ENCODE measurements around the gene RAD51AP2. TPM values are rescaled to one million over a fixed set of nuclear protein-coding genes. Genes with fewer than 3 reads are reported as not detected.
"Not testable (repeated sequence)": the region's sequence is repeated elsewhere in the genome, so short reads cannot be mapped to it uniquely, and the experiment has no call there.

RAD51AP2 gene
- total RNA-seq: not detected

DNA sequence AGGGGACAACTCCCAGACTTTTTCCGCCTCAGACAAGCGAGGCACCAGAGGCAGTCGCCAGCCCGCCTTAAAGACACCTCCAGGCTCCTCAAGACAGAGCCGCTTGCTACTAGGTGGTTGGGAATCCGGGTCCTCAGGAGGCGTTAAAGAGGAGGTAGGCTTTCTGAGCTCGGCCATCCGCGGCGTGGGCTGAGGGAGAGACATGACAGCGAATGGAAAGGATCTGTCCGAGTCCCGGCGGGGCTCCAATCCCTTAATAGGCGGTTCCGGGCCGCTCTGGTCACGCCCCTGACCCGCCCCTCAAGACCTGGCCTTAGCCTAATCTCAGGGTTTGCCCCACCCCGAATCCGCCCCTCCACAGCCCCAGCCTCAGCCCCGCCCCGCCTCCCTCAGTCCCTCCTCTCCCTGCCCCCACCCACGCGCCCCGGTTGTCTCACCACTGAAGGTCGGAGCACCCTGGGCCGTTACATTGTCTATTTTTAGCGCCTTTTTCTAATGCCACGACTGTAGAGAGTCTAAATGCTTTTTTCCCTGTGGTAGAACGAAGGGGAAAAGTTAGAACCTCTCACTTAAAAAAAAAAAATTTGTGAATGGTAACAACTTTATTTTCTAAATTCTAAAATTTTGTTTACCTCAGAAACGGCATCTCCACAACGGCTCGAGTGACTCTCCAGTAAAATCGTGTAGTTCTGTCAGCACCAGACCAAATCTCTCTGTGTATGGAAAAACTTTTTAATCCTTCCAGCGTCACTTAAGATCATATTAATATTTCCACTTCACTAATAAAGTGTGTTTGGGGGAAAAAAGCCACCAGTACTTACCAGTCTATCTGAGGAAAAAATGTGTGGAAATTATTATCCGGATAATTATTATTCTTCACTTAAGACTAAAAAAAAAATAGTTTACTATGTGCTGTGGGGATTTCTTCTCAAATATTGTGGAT is at the start of gene RAD51AP2:
Gene RAD51AP2 (minus strand): TSS at position 229 of the 943 bp plus-strand sequence. CDS start 25 bp downstream, at position 204.
- H3K4me3 Mint-ChIP-seq: no peak within 1 kb of the TSS
- no peaks in the 10 kb centered on the region for H3K36me3 Mint-ChIP-seq
- intact Hi-C loops (cut with micrococcal nuclease): no loop called here
- H3K9me3 Mint-ChIP-seq: no peaks in the 10 kb centered on the region
- H3K27ac Mint-ChIP-seq: no peak within 1 kb of the TSS
- POLR2A ChIA-PET: no interaction called here
- peaks cover 7% of the 10 kb centered on the region for H3K27me3 Mint-ChIP-seq
- H3K4me1 Mint-ChIP-seq (ENCODE audit: low read depth): no peaks in the 10 kb centered on the region
- CTCF ChIA-PET: no interaction called here
- peak; percentile 31 for DNase-seq

DNA sequence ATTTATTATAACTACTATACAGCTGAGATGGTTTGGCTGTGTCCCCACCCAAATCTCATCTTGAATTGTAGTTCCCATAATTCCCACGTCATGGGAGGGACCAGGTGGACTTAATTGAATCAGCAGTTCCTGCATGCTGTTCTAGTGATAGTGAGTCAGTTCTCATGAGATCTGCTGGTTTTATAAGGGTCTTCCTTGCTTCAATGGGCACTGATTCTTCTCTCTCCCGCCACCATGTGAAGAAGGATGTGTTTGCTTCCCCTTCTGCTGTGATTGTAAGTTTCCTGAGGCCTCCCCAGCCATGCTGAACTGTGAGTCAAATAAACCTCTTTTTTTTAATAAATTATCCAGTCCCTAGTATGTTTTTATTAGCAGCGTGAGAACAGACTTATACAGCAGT is 47.5 kb upstream of the RAD51AP2 start:
- H3K9me3 Mint-ChIP-seq; intact Hi-C loops (cut with micrococcal nuclease); CTCF ChIA-PET: not testable (repeated sequence)

DNA sequence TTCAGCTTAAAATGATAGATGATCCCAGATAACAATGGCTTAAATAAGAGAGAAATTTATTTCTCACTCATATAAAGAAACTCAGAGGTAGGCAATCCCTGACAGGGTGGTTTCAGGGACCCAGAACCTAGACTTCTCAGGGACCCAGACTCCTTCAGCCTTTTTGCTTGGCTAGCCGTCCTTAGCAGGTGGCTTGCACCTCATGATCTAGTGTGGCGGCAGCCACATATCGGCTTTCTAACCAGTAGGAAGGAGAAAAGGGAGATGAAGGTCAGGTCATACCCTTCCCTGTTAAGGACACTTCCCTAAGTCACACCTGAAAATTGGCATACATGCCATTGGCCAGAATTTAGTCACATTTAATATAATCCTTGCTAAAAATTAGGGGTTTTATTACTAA is 40.6 kb upstream of the RAD51AP2 start:
- no peak overlapping the region for H3K4me3 Mint-ChIP-seq
- no peak for DNase-seq
- H3K27ac Mint-ChIP-seq: no peak overlapping the region
- no peaks in the 10 kb centered on the region for H3K36me3 Mint-ChIP-seq
- H3K4me1 Mint-ChIP-seq (ENCODE audit: low read depth): no peaks in the 10 kb centered on the region
- intact Hi-C loops (cut with micrococcal nuclease): no loop called here
- no peaks in the 10 kb centered on the region for H3K27me3 Mint-ChIP-seq
- ChIA-PET POLR2A (no interaction called here), CTCF (no interaction called here)
- no peaks in the 10 kb centered on the region for H3K9me3 Mint-ChIP-seq

More for the DNA sequence above, 47.5 kb upstream of the RAD51AP2 start:
- DNase-seq; H3K36me3 Mint-ChIP-seq; POLR2A ChIA-PET; H3K4me1 Mint-ChIP-seq (ENCODE audit: low read depth); H3K4me3 Mint-ChIP-seq; H3K27ac Mint-ChIP-seq; H3K27me3 Mint-ChIP-seq: not testable (repeated sequence)

DNA sequence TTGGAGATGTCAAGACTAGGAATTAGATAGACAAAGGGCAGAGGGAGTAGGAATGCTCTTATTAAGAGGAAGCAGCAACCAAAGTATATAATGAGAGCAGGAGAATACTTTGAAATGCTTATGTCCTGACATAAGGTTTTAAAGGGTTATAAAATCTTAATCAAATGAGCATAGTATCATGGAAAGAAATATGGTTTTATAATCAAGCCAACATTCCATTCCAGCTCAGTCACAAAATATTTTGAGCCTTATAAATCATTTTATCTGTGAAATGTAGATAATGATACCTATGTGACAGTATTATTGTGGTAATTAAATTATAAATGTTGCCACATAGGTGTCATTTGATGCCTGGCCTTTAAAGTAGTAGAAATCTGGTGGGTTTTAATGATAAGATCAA is 39.8 kb upstream of the RAD51AP2 start:
- POLR2A ChIA-PET: no interaction called here
- no peak for DNase-seq

DNA sequence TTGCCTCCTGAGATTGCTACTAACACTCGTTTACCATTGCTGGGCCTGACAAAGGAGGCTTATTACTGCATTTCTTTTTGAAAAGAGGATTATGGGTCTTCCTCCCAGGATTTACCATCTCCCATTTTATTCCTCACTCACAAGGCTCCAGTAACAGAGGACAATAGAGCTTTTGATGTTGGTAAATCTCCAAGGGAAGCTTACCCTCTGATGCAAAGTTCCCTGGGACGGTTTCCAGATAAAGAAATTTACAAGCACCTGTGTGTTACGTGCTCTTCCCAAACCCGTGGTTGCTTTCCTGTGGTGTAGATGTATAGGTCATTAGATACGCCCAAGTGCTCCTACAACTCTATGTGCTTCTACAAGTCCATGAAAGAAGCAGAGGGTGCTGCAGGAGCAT is 39.4 kb upstream of the RAD51AP2 start:
- ChIA-PET CTCF (no interaction called here), POLR2A (no interaction called here)
- Mint-ChIP-seq H3K27me3 (no peaks in the 10 kb centered on the region), H3K9me3 (no peaks in the 10 kb centered on the region), H3K4me1 (ENCODE audit: low read depth) (no peaks in the 10 kb centered on the region), H3K27ac (no peak overlapping the region), H3K4me3 (no peak overlapping the region), H3K36me3 (no peaks in the 10 kb centered on the region)
- DNase-seq: no peak
- intact Hi-C loops (cut with micrococcal nuclease): no loop called here

More for the DNA sequence above, 39.8 kb upstream of the RAD51AP2 start:
- H3K4me1 Mint-ChIP-seq (ENCODE audit: low read depth): no peaks in the 10 kb centered on the region
- H3K36me3 Mint-ChIP-seq: no peaks in the 10 kb centered on the region
- no peaks in the 10 kb centered on the region for H3K27me3 Mint-ChIP-seq
- H3K4me3 Mint-ChIP-seq: no peak overlapping the region
- CTCF ChIA-PET: no interaction called here
- H3K9me3 Mint-ChIP-seq: no peaks in the 10 kb centered on the region
- no peak overlapping the region for H3K27ac Mint-ChIP-seq
- intact Hi-C loops (cut with micrococcal nuclease): no loop called here

DNA sequence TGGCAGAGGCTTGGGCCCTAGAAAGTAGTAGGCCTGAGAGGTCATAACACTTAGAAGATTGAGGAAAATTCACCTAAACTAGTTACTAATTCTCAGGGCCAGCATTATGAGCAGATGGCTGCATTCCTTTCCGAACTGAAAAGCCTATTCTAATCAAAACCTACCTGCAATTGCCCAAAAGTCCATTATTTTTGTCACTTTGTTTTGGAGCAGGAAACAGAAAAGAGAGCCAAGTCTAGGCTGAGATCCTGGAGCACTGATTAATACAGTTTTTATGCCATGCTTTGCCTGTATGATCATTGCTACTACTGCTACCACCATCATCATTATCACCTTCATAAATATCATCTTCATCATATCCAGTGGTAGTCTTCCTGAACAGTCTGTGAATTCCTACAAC is 36.9 kb upstream of the RAD51AP2 start:
- no peaks in the 10 kb centered on the region for H3K36me3 Mint-ChIP-seq
- intact Hi-C loops (cut with micrococcal nuclease): no loop called here
- CTCF ChIA-PET: no interaction called here
- no peak for DNase-seq
- H3K9me3 Mint-ChIP-seq: no peaks in the 10 kb centered on the region
- peaks cover 3% of the 10 kb centered on the region for H3K27me3 Mint-ChIP-seq
- H3K4me3 Mint-ChIP-seq: no peak overlapping the region
- H3K27ac Mint-ChIP-seq: no peak overlapping the region
- H3K4me1 Mint-ChIP-seq (ENCODE audit: low read depth): no peaks in the 10 kb centered on the region
- POLR2A ChIA-PET: no interaction called here

DNA sequence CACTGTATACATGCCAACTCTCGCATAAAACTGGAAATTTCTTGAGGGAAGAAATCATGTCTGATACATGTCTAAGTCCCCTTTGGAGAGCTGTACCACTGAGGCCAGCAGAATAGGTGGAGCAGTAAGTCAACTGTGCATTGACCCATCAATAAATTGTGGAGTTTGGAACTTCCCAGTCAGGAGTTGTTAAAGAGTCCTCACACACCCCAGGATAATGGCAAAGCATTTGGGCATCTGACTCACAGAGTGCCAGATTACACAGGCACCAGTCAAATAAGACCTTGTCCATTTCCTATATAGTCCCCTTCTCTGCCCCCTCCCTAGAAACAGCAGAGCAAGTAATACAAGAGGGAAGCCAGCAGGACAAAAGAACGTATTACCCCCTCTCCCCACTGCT is 32.7 kb upstream of the RAD51AP2 start:
- Mint-ChIP-seq H3K36me3 (no peaks in the 10 kb centered on the region), H3K27me3 (peaks cover 12% of the 10 kb centered on the region), H3K4me3 (no peak overlapping the region), H3K9me3 (no peaks in the 10 kb centered on the region), H3K4me1 (ENCODE audit: low read depth) (no peaks in the 10 kb centered on the region), H3K27ac (no peak overlapping the region)
- intact Hi-C loops (cut with micrococcal nuclease): no loop called here
- CTCF ChIA-PET: interaction anchor here (0.6 kb wide), 1 partner anchor 630 kb away, joined by 3 read pairs; no protein-coding TSS in a partner anchor
- POLR2A ChIA-PET: no interaction called here
- DNase-seq: no peak

DNA sequence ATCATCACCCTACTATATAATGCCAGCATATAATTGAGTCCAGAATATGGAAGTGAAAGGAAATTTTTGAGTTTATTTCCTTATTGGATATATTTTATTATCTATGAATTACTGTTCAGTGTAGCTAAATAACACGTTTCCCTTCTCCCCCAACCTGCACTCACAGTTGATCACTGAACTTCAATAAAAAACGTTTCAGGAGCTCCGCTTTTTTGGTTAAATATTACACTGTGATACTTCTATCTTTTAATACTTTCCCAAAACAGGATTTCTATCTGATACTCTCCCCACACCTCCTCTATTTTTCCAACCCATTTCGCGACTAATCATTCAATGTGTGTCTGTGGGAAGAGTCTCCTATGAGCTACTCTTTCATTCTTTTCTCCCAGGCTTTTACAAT is 29.5 kb upstream of the RAD51AP2 start:
- no peaks in the 10 kb centered on the region for H3K9me3 Mint-ChIP-seq
- H3K27ac Mint-ChIP-seq: no peak overlapping the region
- no peaks in the 10 kb centered on the region for H3K4me1 Mint-ChIP-seq (ENCODE audit: low read depth)
- ChIA-PET CTCF (no interaction called here), POLR2A (no interaction called here)
- H3K4me3 Mint-ChIP-seq: no peak overlapping the region
- intact Hi-C loops (cut with micrococcal nuclease): no loop called here
- DNase-seq: no peak
- H3K36me3 Mint-ChIP-seq: no peaks in the 10 kb centered on the region
- H3K27me3 Mint-ChIP-seq: peaks cover 15% of the 10 kb centered on the region

DNA sequence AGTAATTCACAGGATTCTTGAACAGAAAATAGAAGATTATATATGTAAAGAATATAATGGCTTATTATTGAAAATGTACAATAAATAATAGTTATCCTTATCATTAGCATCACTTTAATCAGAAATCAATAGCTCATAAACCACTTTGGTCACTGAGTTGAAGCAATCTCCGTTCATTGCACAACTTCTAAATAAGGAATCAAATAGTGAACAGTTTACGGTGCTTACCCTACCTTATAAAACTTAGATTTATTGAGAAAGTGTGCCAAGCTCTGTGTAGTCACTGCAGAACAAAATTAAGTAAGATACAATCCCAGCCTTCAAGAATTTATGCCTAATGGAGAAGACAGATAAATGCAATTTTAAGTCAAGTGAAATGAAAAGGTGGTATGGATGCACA is 29.0 kb upstream of the RAD51AP2 start:
- Mint-ChIP-seq H3K4me3 (no peak overlapping the region), H3K9me3 (no peaks in the 10 kb centered on the region), H3K36me3 (no peaks in the 10 kb centered on the region), H3K27ac (no peak overlapping the region), H3K27me3 (peaks cover 17% of the 10 kb centered on the region), H3K4me1 (ENCODE audit: low read depth) (no peaks in the 10 kb centered on the region)
- DNase-seq: no peak
- intact Hi-C loops (cut with micrococcal nuclease): no loop called here
- ChIA-PET POLR2A (no interaction called here), CTCF (no interaction called here)

DNA sequence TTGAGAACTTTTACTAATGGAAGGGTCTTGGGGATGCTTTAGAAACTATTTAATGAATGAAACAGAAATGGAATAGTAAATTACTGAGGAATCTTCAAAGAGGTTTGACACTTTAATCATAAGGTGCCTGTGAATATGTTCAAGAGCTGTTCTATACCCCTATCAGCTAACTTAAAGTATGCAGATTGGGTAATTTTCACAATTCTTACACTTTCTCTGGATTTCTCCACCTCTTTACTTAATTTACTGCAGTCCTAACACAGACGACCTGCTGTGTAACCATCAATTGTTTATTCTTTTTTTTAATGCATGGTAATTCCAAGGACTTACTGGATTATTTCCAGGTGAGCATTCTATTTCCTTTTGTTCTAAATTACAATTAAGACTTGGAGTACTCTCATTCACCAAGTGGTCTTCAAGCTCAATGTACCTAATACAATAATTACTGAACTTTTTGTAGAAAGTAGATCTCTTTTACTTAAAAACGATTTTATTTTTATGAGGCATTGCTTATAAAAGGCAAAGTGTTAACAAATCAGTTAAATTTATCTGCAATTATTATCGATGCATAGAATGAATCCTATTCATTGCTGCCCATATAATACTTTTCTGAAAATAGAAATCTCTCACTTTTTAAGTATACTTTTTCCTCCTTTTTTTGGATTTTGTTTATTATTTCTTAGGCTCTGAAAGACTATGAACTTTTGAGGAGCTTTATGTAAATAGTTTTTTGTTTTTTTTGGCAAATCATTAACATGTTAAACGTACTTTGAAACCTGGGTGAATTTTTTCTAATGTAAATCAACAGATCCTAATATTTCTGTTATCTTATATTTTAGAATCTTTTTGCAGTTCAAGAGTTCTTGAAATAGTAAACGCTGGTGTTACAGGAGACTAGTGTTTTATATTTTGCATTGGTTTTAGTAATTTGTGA is 27.7 kb upstream of the RAD51AP2 start:
- intact Hi-C loops (cut with micrococcal nuclease): no loop called here
- Mint-ChIP-seq H3K36me3 (no peaks in the 10 kb centered on the region), H3K9me3 (no peaks in the 10 kb centered on the region), H3K27me3 (peaks cover 27% of the 10 kb centered on the region), H3K4me1 (ENCODE audit: low read depth) (no peaks in the 10 kb centered on the region), H3K4me3 (no peak overlapping the region), H3K27ac (no peak overlapping the region)
- no peak for DNase-seq
- ChIA-PET CTCF (no interaction called here), POLR2A (no interaction called here)

DNA sequence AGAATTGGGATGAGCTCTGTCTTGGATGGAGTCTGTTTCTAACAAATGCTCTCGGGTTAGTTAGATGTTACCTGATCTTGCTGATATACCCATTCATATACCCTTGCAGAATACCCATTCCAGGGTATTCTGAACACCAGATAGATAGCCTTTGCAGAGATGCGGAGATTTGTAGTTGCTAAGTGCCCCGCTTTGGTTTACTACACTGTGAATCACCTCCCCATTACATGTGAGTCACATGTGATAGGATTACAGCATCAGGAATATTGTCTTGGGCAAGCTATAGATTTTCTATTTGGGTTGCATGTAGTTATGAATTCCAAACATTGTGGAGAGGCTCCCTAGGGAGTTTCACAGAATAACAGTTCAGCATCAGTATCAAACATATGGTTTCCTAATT is 26.0 kb upstream of the RAD51AP2 start:
- no peak overlapping the region for H3K4me3 Mint-ChIP-seq
- CTCF ChIA-PET: no interaction called here
- intact Hi-C loops (cut with micrococcal nuclease): no loop called here
- no peak for DNase-seq
- H3K27me3 Mint-ChIP-seq: peaks cover 37% of the 10 kb centered on the region
- H3K4me1 Mint-ChIP-seq (ENCODE audit: low read depth): peaks cover 2% of the 10 kb centered on the region
- H3K9me3 Mint-ChIP-seq: no peaks in the 10 kb centered on the region
- no peaks in the 10 kb centered on the region for H3K36me3 Mint-ChIP-seq
- no peak overlapping the region for H3K27ac Mint-ChIP-seq
- POLR2A ChIA-PET: no interaction called here

DNA sequence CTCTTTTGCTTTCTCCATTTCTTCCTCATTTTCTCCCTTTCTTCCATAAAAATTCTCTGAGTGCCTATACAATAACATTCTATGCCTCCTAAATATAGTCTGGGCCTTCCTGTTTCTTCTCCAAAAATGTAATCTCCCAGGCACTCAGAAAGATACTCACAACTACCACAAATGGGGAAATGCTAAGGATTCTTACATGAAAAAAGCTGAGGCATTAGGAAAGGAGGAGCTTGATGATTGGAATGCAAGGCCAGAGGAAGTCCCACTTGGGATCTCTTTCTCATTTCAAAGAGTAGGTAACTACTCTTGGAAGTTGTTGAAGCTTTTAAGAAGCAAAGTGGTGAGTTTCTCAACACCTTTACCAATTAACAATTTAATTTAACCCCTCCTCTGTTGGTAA is 25.6 kb upstream of the RAD51AP2 start:
- peaks cover 36% of the 10 kb centered on the region for H3K27me3 Mint-ChIP-seq
- intact Hi-C loops (cut with micrococcal nuclease): no loop called here
- H3K27ac Mint-ChIP-seq: no peak overlapping the region
- no peak overlapping the region for H3K4me3 Mint-ChIP-seq
- no peak for DNase-seq
- H3K4me1 Mint-ChIP-seq (ENCODE audit: low read depth): peaks cover 2% of the 10 kb centered on the region
- H3K9me3 Mint-ChIP-seq: no peaks in the 10 kb centered on the region
- ChIA-PET POLR2A (no interaction called here), CTCF (no interaction called here)
- no peaks in the 10 kb centered on the region for H3K36me3 Mint-ChIP-seq
